ENCODE data around the gene PIK3R5. TPM values are rescaled to one million over a fixed set of nuclear protein-coding genes. Genes with fewer than 3 reads are reported as not detected.

PIK3R5 gene
- total RNA-seq, 1 experiment from 2014 or later: 5.9 TPM

GRCh38 chr17:8927395-8927794 lies 38.1 kb downstream of the PIK3R5 start:
- CTCF ChIA-PET: no interaction called here
- DNase-seq (ENCODE audit: low spot score): no peak
- peaks cover 15% of the 10 kb centered on the region for H3K27me3 Mint-ChIP-seq (ENCODE audit: low read depth)
- no peak overlapping the region for H3K27ac Mint-ChIP-seq
- ATAC-seq: no peak
- H3K4me3 Mint-ChIP-seq: no peak overlapping the region
- H3K4me1 Mint-ChIP-seq: no peaks in the 10 kb centered on the region
- H3K36me3 Mint-ChIP-seq: peaks cover 12% of the 10 kb centered on the region
- H3K9me3 Mint-ChIP-seq: peaks cover 33% of the 10 kb centered on the region
- POLR2A ChIA-PET: no interaction called here
- no peak for TF ChIP-seq SMAD3 (CRISPR knock-in tag; IDR thresholded peaks at IDR 0.05; ENCODE audit: borderline replicate concordance)
- no peak for TF ChIP-seq ZSCAN18 (CRISPR knock-in tag; IDR thresholded peaks at IDR 0.05)
- TF ChIP-seq IRF1 (CRISPR knock-in tag; IDR thresholded peaks at IDR 0.05): no peak
- TF ChIP-seq CTCF (IDR thresholded peaks at IDR 0.05): no peak
- no peak for TF ChIP-seq ZNF121 (CRISPR knock-in tag; IDR thresholded peaks at IDR 0.05)
- TF ChIP-seq ZNF396 (CRISPR knock-in tag; IDR thresholded peaks at IDR 0.05; ENCODE audit: borderline replicate concordance): no peak
- TF ChIP-seq NFYB (CRISPR knock-in tag; conservative IDR thresholded peaks at IDR 0.05; ENCODE audit: low read depth): no peak
- no peak for TF ChIP-seq ZBTB43 (CRISPR knock-in tag; IDR thresholded peaks at IDR 0.05)
- TF ChIP-seq CREB1 (CRISPR knock-in tag; IDR thresholded peaks at IDR 0.05): no peak
- no peak for TF ChIP-seq E2F5 (CRISPR knock-in tag; IDR thresholded peaks at IDR 0.05)
- TF ChIP-seq RELA (CRISPR knock-in tag; IDR thresholded peaks at IDR 0.05; ENCODE audit: borderline replicate concordance): no peak
- TF ChIP-seq USF2 (CRISPR knock-in tag; IDR thresholded peaks at IDR 0.05): no peak

- peaks cover 33% of the 10 kb centered on the region for H3K9me3 Mint-ChIP-seq
- H3K4me1 Mint-ChIP-seq: no peaks in the 10 kb centered on the region
- ChIA-PET CTCF (no interaction called here), POLR2A (interaction anchor here (0.6 kb wide), 1 partner anchor 10 kb away, joined by 3 read pairs; no protein-coding TSS in a partner anchor)
- H3K27me3 Mint-ChIP-seq (ENCODE audit: low read depth): peaks cover 10% of the 10 kb centered on the region
- H3K27ac Mint-ChIP-seq: no peak overlapping the region
- no peak overlapping the region for H3K4me3 Mint-ChIP-seq
- H3K36me3 Mint-ChIP-seq: peaks cover 12% of the 10 kb centered on the region
- DNase-seq (ENCODE audit: low spot score) (no peak), ATAC-seq (no peak)
- TF ChIP-seq MXD4 (CRISPR knock-in tag; IDR thresholded peaks at IDR 0.05; ENCODE audit: borderline replicate concordance) (no peak), ZNF396 (CRISPR knock-in tag; IDR thresholded peaks at IDR 0.05; ENCODE audit: borderline replicate concordance) (no peak), HMGXB4 (CRISPR knock-in tag; IDR thresholded peaks at IDR 0.05) (no peak), ZNF416 (CRISPR knock-in tag; IDR thresholded peaks at IDR 0.05) (no peak), ATF2 (CRISPR knock-in tag; IDR thresholded peaks at IDR 0.05; ENCODE audit: borderline replicate concordance, low read depth) (no peak), MYBL2 (CRISPR knock-in tag; IDR thresholded peaks at IDR 0.05) (no peak), CREM (CRISPR knock-in tag; IDR thresholded peaks at IDR 0.05) (no peak), IRF1 (CRISPR knock-in tag; IDR thresholded peaks at IDR 0.05) (no peak), NFE2L1 (CRISPR knock-in tag; IDR thresholded peaks at IDR 0.05) (no peak), NFYB (CRISPR knock-in tag; conservative IDR thresholded peaks at IDR 0.05; ENCODE audit: low read depth) (no peak), CBFB (CRISPR knock-in tag; IDR thresholded peaks at IDR 0.05; ENCODE audit: low read depth) (no peak), TEAD4 (CRISPR knock-in tag; IDR thresholded peaks at IDR 0.05) (no peak), NR3C1 (CRISPR knock-in tag; conservative IDR thresholded peaks at IDR 0.05; ENCODE audit: low read depth) (no peak), SMAD4 (CRISPR knock-in tag; IDR thresholded peaks at IDR 0.05) (no peak), GRHL2 (CRISPR knock-in tag; IDR thresholded peaks at IDR 0.05; ENCODE audit: insufficient replicate concordance, severe bottlenecking) (no peak), ZNF263 (CRISPR knock-in tag; IDR thresholded peaks at IDR 0.05; ENCODE audit: low read depth) (no peak)
Measured at GRCh38 chr17:8925808-8926207, 39.7 kb downstream of the PIK3R5 start.

Measured in WTC11 (cell line).